Measurements from ENCODE around the gene CPLANE2.

CPLANE2 gene

GRCh38 chr1:16254263-16254928, 17.4 kb upstream of the CPLANE2 start:
- no peak overlapping the region for H3K27ac ChIP-seq
- TF ChIP-seq ZFX (IDR thresholded peaks at IDR 0.05) (no peak), CTCF (conservative IDR thresholded peaks at IDR 0.05) (no peak)

DNA sequence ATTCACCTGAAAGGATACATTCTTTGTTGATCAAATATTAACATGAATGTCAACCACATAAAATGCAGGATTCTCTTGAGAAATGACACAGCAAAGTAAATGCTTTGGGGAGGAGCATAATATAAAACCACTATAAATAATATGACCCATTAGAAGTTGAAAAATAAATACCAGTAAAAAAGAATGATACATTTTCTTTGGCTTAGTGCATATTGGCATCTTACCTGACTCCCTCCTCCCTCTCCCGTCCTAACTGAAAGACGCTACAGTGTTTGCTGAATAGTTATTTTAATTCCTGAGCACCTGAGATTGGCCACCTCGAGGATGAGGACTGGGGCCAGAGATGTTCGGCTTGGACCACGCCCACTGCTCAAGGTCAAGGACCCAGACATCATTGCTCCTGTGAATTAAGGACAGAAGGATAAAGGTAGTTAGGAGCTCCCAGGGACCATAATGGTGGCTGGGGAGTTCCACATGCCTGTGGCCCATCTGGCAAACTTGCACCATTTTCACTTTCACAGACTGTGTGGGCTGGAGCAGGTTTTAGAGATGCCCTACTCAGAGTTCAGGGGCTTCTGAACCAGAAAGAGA, 16.4 kb upstream of the CPLANE2 start:
- TF ChIP-seq ZFX (IDR thresholded peaks at IDR 0.05) (no peak), CTCF (conservative IDR thresholded peaks at IDR 0.05) (no peak)
- no peak overlapping the region for H3K27ac ChIP-seq

DNA sequence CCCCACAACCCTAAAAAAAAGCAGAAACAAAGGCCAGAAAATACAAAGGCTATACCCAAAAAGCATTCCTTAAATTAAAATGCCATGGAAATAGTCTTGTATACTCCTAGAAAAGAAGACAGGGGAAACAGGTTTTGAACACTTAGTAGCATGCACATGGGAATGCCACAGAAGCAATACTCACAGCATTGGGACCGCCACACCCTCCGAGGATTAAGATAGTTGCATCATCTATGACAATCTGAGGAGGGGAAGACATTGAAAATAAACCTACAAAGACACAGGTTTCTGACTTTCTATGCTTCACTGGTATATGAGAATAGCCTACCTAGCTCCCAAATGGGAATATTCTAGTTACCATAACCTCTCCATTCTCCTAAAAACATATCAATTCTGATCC, 15.9 kb upstream of the CPLANE2 start:
- no peak for TF ChIP-seq ZFX (IDR thresholded peaks at IDR 0.05)
- no peak for TF ChIP-seq CTCF (conservative IDR thresholded peaks at IDR 0.05)
- H3K27ac ChIP-seq = no peak overlapping the region

DNA sequence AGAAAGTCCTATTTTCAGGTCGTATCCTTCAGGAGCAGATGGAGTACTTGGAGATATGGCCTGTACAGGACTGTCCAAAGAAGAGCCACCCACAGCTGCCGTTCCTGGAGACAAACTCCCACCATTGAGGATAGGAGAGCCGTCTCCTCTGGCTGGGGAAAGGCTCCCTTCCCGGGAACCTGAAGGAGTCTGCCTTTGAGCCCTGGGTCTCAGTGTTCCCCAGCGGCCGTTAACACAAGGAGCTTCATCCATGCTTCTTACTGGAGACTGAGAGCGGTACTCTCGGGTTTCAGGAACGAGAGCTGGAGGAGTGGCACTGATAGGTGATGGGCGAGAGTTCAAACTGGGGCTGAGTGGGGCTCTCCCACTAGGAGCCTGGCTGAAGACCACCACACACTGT, 14.4 kb upstream of the CPLANE2 start:
- H3K27ac ChIP-seq = no peak overlapping the region
- no peak for TF ChIP-seq ZFX (IDR thresholded peaks at IDR 0.05)
- TF ChIP-seq CTCF (conservative IDR thresholded peaks at IDR 0.05) = no peak

GRCh38 chr1:16250524-16251251, 13.7 kb upstream of the CPLANE2 start:
- TF ChIP-seq ZFX (IDR thresholded peaks at IDR 0.05) = no peak
- TF ChIP-seq CTCF (conservative IDR thresholded peaks at IDR 0.05) = no peak
- no peak overlapping the region for H3K27ac ChIP-seq

GRCh38 chr1:16249596-16250241, 12.7 kb upstream of the CPLANE2 start:
- H3K27ac ChIP-seq = no peak overlapping the region
- TF ChIP-seq CTCF (conservative IDR thresholded peaks at IDR 0.05) = no peak
- no peak for TF ChIP-seq ZFX (IDR thresholded peaks at IDR 0.05)
